Measurements from ENCODE around the gene DAO.

- no peak for TF ChIP-seq EP300 (IDR thresholded peaks at IDR 0.05)
- TF ChIP-seq CTCF (IDR thresholded peaks at IDR 0.05): no peak
- no peak for TF ChIP-seq POLR2AphosphoS5 (IDR thresholded peaks at IDR 0.05)
These were observed 15.4 kb downstream of the DAO start for GRCh38 chr12:108895220-108895802.

All from stomach (tissue), 4 donors.